G401.6 (cell line): ENCODE measurements around the gene COL6A3.

Experiments
- FAIRE-seq: peaks from 2 replicates; lab custom pipeline; 2012; peaks lifted over from hg19 to GRCh38; lab: Jason Lieb, UNC

COL6A3 gene

GRCh38 chr2:237413777-237414661, at the start of gene COL6A3:
Gene COL6A3, minus strand, starts transcription at chr2:237414164. Its CDS starts 17,347 bp downstream, at chr2:237396817.
- FAIRE-seq: no peak

GRCh38 chr2:237459741-237460174, 45.8 kb upstream of the COL6A3 start:
- FAIRE-seq: no peak

- no peak for FAIRE-seq
These were observed 45.3 kb upstream of the COL6A3 start for GRCh38 chr2:237459226-237459625.

GRCh38 chr2:237458519-237458918, 44.6 kb upstream of the COL6A3 start:
- no peak for FAIRE-seq

GRCh38 chr2:237457388-237457941, 43.5 kb upstream of the COL6A3 start:
- no peak for FAIRE-seq

- FAIRE-seq: no peak
These were observed 42.4 kb upstream of the COL6A3 start for GRCh38 chr2:237456200-237456843.

GRCh38 chr2:237455764-237456163, 41.8 kb upstream of the COL6A3 start:
- FAIRE-seq: no peak

GRCh38 chr2:237453671-237454070, 39.7 kb upstream of the COL6A3 start:
- FAIRE-seq: no peak

GRCh38 chr2:237452861-237453260, 38.9 kb upstream of the COL6A3 start:
- FAIRE-seq: no peak

GRCh38 chr2:237451643-237452469, 37.9 kb upstream of the COL6A3 start:
- FAIRE-seq: no peak

GRCh38 chr2:237450583-237450982, 36.6 kb upstream of the COL6A3 start:
- FAIRE-seq: no peak

- FAIRE-seq: no peak
These were observed 36.1 kb upstream of the COL6A3 start for GRCh38 chr2:237450108-237450507.

- no peak for FAIRE-seq
These were observed 35.4 kb upstream of the COL6A3 start for GRCh38 chr2:237449193-237449881.

- no peak for FAIRE-seq
These were observed 34.7 kb upstream of the COL6A3 start for GRCh38 chr2:237448626-237449025.

- no peak for FAIRE-seq
These were observed 34.2 kb upstream of the COL6A3 start for GRCh38 chr2:237448171-237448570.

- no peak for FAIRE-seq
These were observed 33.5 kb upstream of the COL6A3 start for GRCh38 chr2:237447496-237447895.

GRCh38 chr2:237446338-237446665, 32.3 kb upstream of the COL6A3 start:
- FAIRE-seq: no peak

- no peak for FAIRE-seq
These were observed 31.8 kb upstream of the COL6A3 start for GRCh38 chr2:237445611-237446337.

GRCh38 chr2:237444071-237444470, 30.1 kb upstream of the COL6A3 start:
- FAIRE-seq: no peak

- FAIRE-seq: no peak
These were observed 27.8 kb upstream of the COL6A3 start for GRCh38 chr2:237441605-237442274.
